H9 (cell line): ENCODE measurements around the gene OR10H5. TPM values are rescaled to one million over a fixed set of nuclear protein-coding genes. Genes with fewer than 3 reads are reported as not detected.
"Not testable (repeated sequence)": the region's sequence is repeated elsewhere in the genome, so short reads cannot be mapped to it uniquely, and the experiment has no call there.

Source experiments
- DNase-seq: peaks from one replicate; pipeline ENCODE4 v3.0.0-alpha.2; 2017
- H2AFZ ChIP-seq: one replicate; pipeline ENCODE4 v1.6.1; 2013; ENCODE audit warnings: mild to moderate bottlenecking, low read length, control low read depth, moderate library complexity
- H2AK5ac ChIP-seq: 2 replicates; pipeline ENCODE4 v1.6.1; 2013; ENCODE audit warnings: low read length, control low read depth, mixed read lengths; ENCODE audit not compliant: insufficient read length
- H2BK120ac ChIP-seq: one replicate; pipeline ENCODE4 v1.6.1; 2013; ENCODE audit warnings: low read depth, mild to moderate bottlenecking, low read length, control low read depth, inconsistent platforms; ENCODE audit not compliant: poor library complexity, severe bottlenecking
- H2BK12ac ChIP-seq: 2 replicates; pipeline ENCODE4 v1.6.1; 2013; ENCODE audit warnings: low read length, control low read depth, mixed read lengths, low read depth; ENCODE audit not compliant: insufficient read length
- H2BK15ac ChIP-seq: 2 replicates; pipeline ENCODE4 v1.6.1; 2013; ENCODE audit warnings: low read depth, low read length, control low read depth
- H2BK20ac ChIP-seq: one replicate; pipeline ENCODE4 v1.6.1; 2013; ENCODE audit warnings: low read depth, mild to moderate bottlenecking, low read length, control low read depth, inconsistent platforms; ENCODE audit not compliant: poor library complexity, severe bottlenecking
- H2BK5ac ChIP-seq: 2 replicates; pipeline ENCODE4 v1.6.1; 2013; ENCODE audit warnings: low read length, control low read depth, mixed read lengths; ENCODE audit not compliant: insufficient read length
- H3K14ac ChIP-seq: 2 replicates; pipeline ENCODE4 v1.6.1; 2013; ENCODE audit warnings: low read length, control low read depth; ENCODE audit not compliant: insufficient read depth
- H3K18ac ChIP-seq: 2 replicates; pipeline ENCODE4 v1.6.1; 2013; ENCODE audit warnings: low read depth, mild to moderate bottlenecking, mixed read lengths, low read length, control low read depth; ENCODE audit not compliant: insufficient read length
- H3K23ac ChIP-seq: 2 replicates; pipeline ENCODE4 v1.6.1; 2013; ENCODE audit warnings: low read length, control low read depth, mixed read lengths, low read depth; ENCODE audit not compliant: insufficient read length
- H3K23me2 ChIP-seq: 2 replicates; pipeline ENCODE4 v1.6.1; 2013; ENCODE audit warnings: low read depth, mild to moderate bottlenecking, mixed read lengths, low read length, control low read depth; ENCODE audit not compliant: insufficient read length, poor library complexity, severe bottlenecking
- H3K27ac ChIP-seq: 2 replicates; pipeline ENCODE4 v1.5.1; 2013; ENCODE audit warnings: low read length, control low read depth, mixed read lengths, low read depth; ENCODE audit not compliant: insufficient read length
- H3K27me3 ChIP-seq: 2 replicates; pipeline ENCODE4 v1.6.1; 2013; ENCODE audit warnings: low read length, control low read depth, inconsistent platforms; ENCODE audit not compliant: insufficient read depth
- H3K4ac ChIP-seq: 2 replicates; pipeline ENCODE4 v1.6.1; 2013; ENCODE audit warnings: low read depth, mild to moderate bottlenecking, control low read depth, inconsistent platforms, low read length, moderate library complexity
- H3K4me1 ChIP-seq: 2 replicates; pipeline ENCODE4 v1.6.1; 2013; ENCODE audit warnings: low read length, control low read depth, inconsistent platforms; ENCODE audit not compliant: insufficient read depth
- H3K4me2 ChIP-seq: 2 replicates; pipeline ENCODE4 v1.6.1; 2013; ENCODE audit warnings: low read length, control low read depth, mixed read lengths; ENCODE audit not compliant: insufficient read length, insufficient read depth
- H3K56ac ChIP-seq: 2 replicates; pipeline ENCODE4 v1.6.1; 2013; ENCODE audit warnings: low read depth, mild to moderate bottlenecking, mixed read lengths, low read length, control low read depth; ENCODE audit not compliant: insufficient read length
- H3K79me1 ChIP-seq: 2 replicates; pipeline ENCODE4 v1.6.1; 2013; ENCODE audit warnings: low read depth, mild to moderate bottlenecking, moderate library complexity, low read length, control low read depth, inconsistent platforms; ENCODE audit not compliant: insufficient read depth, poor library complexity, severe bottlenecking
- H3K79me2 ChIP-seq: 2 replicates; pipeline ENCODE4 v1.6.1; 2013; ENCODE audit warnings: low read length, control low read depth, inconsistent platforms; ENCODE audit not compliant: insufficient read depth
- H3K9ac ChIP-seq: 2 replicates; pipeline ENCODE4 v1.6.1; 2013; ENCODE audit warnings: low read length, control low read depth, mixed read lengths; ENCODE audit not compliant: insufficient read length; ENCODE audit errors: extremely low read depth
- H3K9me3 ChIP-seq: one replicate; pipeline ENCODE4 v1.6.1; 2013; ENCODE audit warnings: low read depth, low read length, inconsistent platforms; ENCODE audit not compliant: control insufficient read depth
- H3T11ph ChIP-seq: one replicate; pipeline ENCODE4 v1.6.1; 2013; ENCODE audit warnings: mild to moderate bottlenecking, low read length, control low read depth, inconsistent platforms
- H4K20me1 ChIP-seq: one replicate; pipeline ENCODE4 v1.6.1; 2013; ENCODE audit not compliant: control insufficient read depth, insufficient read length, insufficient read depth
- H4K5ac ChIP-seq: 2 replicates; pipeline ENCODE4 v1.6.1; 2013; ENCODE audit warnings: low read depth, mild to moderate bottlenecking, mixed read lengths, low read length, control low read depth; ENCODE audit not compliant: insufficient read length
- H4K8ac ChIP-seq: replicated peaks from 2 replicates; pipeline ENCODE4 v1.6.1; 2013; ENCODE audit warnings: low read length, control low read depth, mixed read lengths, low read depth; ENCODE audit not compliant: insufficient read length
- H4K91ac ChIP-seq: 2 replicates; pipeline ENCODE4 v1.6.1; 2013; ENCODE audit warnings: low read depth, mild to moderate bottlenecking, moderate library complexity, mixed read lengths, low read length, control low read depth; ENCODE audit not compliant: insufficient read length
- H3K27ac Mint-ChIP-seq, 3 experiments: 2 replicates in 2 of 3; 3 replicates in 1 of 3; pipeline ENCODE4 v1.8.0; 2020 to 2021; ENCODE audit warnings: mixed read lengths in 3 of 3, mild to moderate bottlenecking in 1 of 3, moderate library complexity in 1 of 3
- H3K27me3 Mint-ChIP-seq: 2 replicates; pipeline ENCODE4 v1.8.0; 2021; ENCODE audit warnings: low read depth, mild to moderate bottlenecking, moderate library complexity, mixed read lengths
- H3K36me3 Mint-ChIP-seq, 3 experiments: 2 replicates in 2 of 3; 3 replicates in 1 of 3; pipeline ENCODE4 v1.8.0; 2020 to 2021; ENCODE audit warnings: low read depth in 3 of 3, mixed read lengths in 3 of 3; ENCODE audit not compliant: insufficient read depth in 1 of 3
- H3K4me1 Mint-ChIP-seq, 2 experiments: 2 replicates each; pipeline ENCODE4 v1.8.0; 2020; ENCODE audit warnings: mixed read lengths in 2 of 2
- H3K4me3 Mint-ChIP-seq, 2 experiments: 2 replicates in 1 of 2; 3 replicates in 1 of 2; pipeline ENCODE4 v1.8.0; 2020 to 2021; ENCODE audit warnings: mild to moderate bottlenecking in 2 of 2, mixed read lengths in 2 of 2, moderate library complexity in 1 of 2
- H3K9me3 Mint-ChIP-seq, 2 experiments: 2 replicates in 1 of 2; 3 replicates in 1 of 2; pipeline ENCODE4 v1.8.0; 2020; ENCODE audit warnings: mild to moderate bottlenecking in 2 of 2, mixed read lengths in 2 of 2, moderate library complexity in 1 of 2
- WGBS: extraction: QIAGEN DNeasy Blood & Tissue Kit; methylation state at CpG from one replicate; pipeline ENCODE4 v1.1.7; 2013; ENCODE audit warnings: missing lambda C conversion rate, low lambda C conversion rate, mixed read lengths; ENCODE audit not compliant: insufficient read length; ENCODE audit errors: extremely low coverage; 5-methylcytosine and 5-hydroxymethylcytosine counted together
- total RNA-seq: library from RNA; stranded (reverse); gene quantifications from 2 replicates; pipeline ENCODE4 v1.2.1, GENCODE V29; 2021
- TF ChIP-seq, protein P1 (sequence below): fragments of 200-600 bp; sonication (generic); conservative IDR thresholded peaks from 3 replicates; pipeline ENCODE4 v1.8.0; 2021; ENCODE audit warnings: antibody characterized with exemption, mild to moderate bottlenecking

Gene OR10H5
- total RNA-seq, 1 experiment from 2014 or later, result not detected

DNA sequence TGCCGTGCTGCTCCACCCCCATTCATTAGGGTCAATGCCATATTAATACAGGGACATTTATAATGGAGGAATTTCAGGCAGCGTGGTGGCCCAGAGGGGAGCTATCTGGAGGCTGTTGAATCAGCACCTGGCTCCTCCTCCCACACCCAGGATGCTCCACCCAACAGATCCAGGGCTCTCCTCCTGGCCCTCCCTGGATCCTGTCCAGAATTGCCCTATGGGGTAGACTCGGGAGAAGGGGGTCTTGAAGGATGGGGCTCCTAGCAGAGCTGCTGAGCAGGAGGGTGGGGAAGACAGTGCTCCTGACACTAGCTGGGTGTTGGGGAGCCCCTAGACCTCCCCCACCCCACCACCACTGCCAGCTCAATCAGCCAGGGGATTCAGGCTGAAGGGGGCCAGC, 5.2 kb upstream of the OR10H5 start:
- Histone ChIP-seq H2BK20ac (no peak overlapping the region), H2BK120ac (no peak overlapping the region), H2AFZ (no peak overlapping the region), H3K18ac (no peak overlapping the region), H3K23me2 (no peaks in the 10 kb centered on the region), H3K23ac (no peak overlapping the region), H3K14ac (no peak overlapping the region), H3K9me3 (peaks cover 64% of the 10 kb centered on the region), H3K4me2 (no peak overlapping the region), H3K56ac (no peak overlapping the region), H2BK15ac (no peak overlapping the region), H3K79me2 (no peaks in the 10 kb centered on the region), H3K4me1 (no peaks in the 10 kb centered on the region), H3K79me1 (no peaks in the 10 kb centered on the region), H4K8ac (no peak overlapping the region), H3T11ph (no peak overlapping the region), H2AK5ac (no peak overlapping the region), H3K27ac (no peak overlapping the region), H2BK12ac (no peak overlapping the region), H2BK5ac (no peak overlapping the region), H3K9ac (no peak overlapping the region), H3K27me3 (no peaks in the 10 kb centered on the region), H4K91ac (no peak overlapping the region), H3K4ac (no peak overlapping the region), H4K20me1 (peaks cover 3% of the 10 kb centered on the region), H4K5ac (no peak overlapping the region)
- Mint-ChIP-seq H3K9me3 (peaks cover 81 to 89% of the 10 kb centered on the region in 2 experiments), H3K27me3 (peaks cover 4% of the 10 kb centered on the region), H3K4me1 (no peaks in the 10 kb centered on the region), H3K27ac (no peak overlapping the region), H3K36me3 (peaks cover 11 to 23% (median 15%) of the 10 kb centered on the region in 3 experiments; a peak in 6 of 7 replicates), H3K4me3 (no peak overlapping the region)
- DNase-seq, result no peak
- WGBS, result no CpG with 5 or more reads among the region's 3 CpGs
- TF ChIP-seq, protein P1, sequence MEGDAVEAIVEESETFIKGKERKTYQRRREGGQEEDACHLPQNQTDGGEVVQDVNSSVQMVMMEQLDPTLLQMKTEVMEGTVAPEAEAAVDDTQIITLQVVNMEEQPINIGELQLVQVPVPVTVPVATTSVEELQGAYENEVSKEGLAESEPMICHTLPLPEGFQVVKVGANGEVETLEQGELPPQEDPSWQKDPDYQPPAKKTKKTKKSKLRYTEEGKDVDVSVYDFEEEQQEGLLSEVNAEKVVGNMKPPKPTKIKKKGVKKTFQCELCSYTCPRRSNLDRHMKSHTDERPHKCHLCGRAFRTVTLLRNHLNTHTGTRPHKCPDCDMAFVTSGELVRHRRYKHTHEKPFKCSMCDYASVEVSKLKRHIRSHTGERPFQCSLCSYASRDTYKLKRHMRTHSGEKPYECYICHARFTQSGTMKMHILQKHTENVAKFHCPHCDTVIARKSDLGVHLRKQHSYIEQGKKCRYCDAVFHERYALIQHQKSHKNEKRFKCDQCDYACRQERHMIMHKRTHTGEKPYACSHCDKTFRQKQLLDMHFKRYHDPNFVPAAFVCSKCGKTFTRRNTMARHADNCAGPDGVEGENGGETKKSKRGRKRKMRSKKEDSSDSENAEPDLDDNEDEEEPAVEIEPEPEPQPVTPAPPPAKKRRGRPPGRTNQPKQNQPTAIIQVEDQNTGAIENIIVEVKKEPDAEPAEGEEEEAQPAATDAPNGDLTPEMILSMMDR, result no peak

DNA sequence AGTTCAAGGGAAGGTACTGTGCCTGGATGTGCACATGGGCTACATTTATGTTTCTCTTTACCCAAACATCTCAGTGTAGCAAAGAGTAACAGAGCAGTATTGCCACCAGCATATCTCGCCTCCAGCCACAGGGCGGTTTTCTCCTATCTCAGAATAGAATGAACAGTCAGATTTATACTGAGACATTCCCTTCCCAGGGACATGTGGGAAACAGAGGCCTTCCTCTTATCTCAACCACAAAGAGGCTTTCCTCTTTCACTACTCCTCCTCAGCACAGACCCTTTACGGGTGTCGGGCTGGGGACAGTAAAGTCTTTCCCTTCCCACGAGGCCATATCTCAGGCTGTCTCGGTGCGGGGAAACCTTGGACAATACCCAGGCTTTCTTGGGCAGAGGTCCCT, 4.6 kb upstream of the OR10H5 start:
- not testable (repeated sequence) for H3T11ph ChIP-seq, H3K27me3 Mint-ChIP-seq, H3K4ac ChIP-seq, H3K79me2 ChIP-seq, DNase-seq, H3K79me1 ChIP-seq, H3K4me2 ChIP-seq, H3K14ac ChIP-seq, H3K18ac ChIP-seq, H4K20me1 ChIP-seq, H2BK15ac ChIP-seq, H3K4me3 Mint-ChIP-seq, H2AFZ ChIP-seq, H3K23me2 ChIP-seq, H3K27me3 ChIP-seq, H4K8ac ChIP-seq, H3K27ac ChIP-seq, H2AK5ac ChIP-seq, H3K9ac ChIP-seq, H3K4me1 ChIP-seq, H3K56ac ChIP-seq, H2BK5ac ChIP-seq, H3K27ac Mint-ChIP-seq, H2BK12ac ChIP-seq, H4K5ac ChIP-seq, H3K4me1 Mint-ChIP-seq, H2BK120ac ChIP-seq, H4K91ac ChIP-seq, H3K23ac ChIP-seq, H2BK20ac ChIP-seq
- peaks cover 64% of the 10 kb centered on the region for H3K9me3 ChIP-seq
- WGBS, result no CpG with 5 or more reads among the region's 7 CpGs
- H3K36me3 Mint-ChIP-seq, result peaks cover 7 to 21% (median 17%) of the 10 kb centered on the region in 3 experiments; a peak in 6 of 7 replicates
- peaks cover 81 to 89% of the 10 kb centered on the region in 2 experiments for H3K9me3 Mint-ChIP-seq
